ENCODE results near the gene SP140L.

DNA sequence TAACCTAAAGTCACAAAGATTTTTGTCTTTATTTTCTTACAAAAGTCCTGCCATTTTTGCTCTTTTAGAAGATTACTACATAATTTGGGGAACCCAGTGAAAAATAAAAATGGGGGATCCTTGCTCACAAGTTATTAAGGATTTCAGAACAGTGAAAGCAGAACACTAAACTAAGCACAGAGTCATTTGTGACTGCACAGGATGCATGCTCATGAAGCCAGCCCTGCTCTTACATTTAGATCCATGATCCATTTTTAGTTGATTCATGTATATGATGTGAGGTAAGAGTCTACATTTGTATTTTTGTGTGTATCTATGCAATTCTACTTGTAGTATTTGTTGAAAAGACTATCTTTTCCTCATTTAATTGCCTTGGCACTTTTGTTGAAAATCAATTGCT is 21.8 kb downstream of the SP140L start:
- TF ChIP-seq, protein P1, sequence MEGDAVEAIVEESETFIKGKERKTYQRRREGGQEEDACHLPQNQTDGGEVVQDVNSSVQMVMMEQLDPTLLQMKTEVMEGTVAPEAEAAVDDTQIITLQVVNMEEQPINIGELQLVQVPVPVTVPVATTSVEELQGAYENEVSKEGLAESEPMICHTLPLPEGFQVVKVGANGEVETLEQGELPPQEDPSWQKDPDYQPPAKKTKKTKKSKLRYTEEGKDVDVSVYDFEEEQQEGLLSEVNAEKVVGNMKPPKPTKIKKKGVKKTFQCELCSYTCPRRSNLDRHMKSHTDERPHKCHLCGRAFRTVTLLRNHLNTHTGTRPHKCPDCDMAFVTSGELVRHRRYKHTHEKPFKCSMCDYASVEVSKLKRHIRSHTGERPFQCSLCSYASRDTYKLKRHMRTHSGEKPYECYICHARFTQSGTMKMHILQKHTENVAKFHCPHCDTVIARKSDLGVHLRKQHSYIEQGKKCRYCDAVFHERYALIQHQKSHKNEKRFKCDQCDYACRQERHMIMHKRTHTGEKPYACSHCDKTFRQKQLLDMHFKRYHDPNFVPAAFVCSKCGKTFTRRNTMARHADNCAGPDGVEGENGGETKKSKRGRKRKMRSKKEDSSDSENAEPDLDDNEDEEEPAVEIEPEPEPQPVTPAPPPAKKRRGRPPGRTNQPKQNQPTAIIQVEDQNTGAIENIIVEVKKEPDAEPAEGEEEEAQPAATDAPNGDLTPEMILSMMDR (IDR thresholded peaks at IDR 0.05): no peak
- no peak for TF ChIP-seq POLR2A (IDR thresholded peaks at IDR 0.05)
